Measurements from ENCODE around the gene JHY.

Gene JHY

DNA sequence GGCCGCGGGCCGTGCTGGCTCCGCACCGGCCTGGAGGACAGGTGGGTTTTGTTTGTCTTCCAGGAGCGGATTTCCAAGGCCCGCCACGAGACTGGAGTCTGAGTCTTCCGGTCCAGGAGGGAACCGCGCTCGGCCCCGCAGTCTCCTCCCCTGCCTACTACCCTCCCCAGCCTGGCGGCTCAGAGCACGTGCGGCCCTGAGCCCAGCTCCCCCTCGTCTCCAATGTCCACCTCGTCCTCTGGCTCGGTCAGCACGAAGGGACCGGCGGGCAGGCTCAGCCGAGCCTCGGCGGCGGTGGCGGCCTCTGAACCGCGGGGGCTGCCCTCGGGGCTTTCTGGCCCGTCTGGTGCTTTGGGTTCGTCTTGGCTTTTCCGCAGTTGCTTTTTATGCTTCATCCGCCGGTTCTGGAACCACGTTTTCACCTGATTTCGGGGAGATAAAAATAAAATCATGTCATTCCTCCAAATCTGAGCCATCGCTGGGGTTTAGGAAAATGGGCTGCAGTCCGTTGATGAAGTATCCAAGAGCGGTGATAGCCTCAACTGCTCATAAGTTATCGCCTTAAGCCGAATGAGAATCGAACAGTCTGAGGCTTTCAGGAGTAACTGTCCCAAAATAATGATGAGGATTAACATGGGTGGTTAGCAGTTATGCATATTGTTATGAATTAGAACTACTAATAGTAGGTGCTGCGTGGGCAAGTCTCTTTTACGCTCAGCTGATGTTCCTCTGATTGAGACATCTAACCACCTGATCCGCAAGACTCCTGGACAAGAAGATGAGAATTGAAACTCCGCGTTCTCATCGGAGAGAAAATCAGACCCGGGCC, 95.1 kb downstream of the JHY start:
- TF ChIP-seq CTCF (conservative IDR thresholded peaks at IDR 0.05; ENCODE audit: low read depth), result no peak
- POLR2A ChIA-PET (ENCODE audit: low non-redundant PET), result no interaction called here
- CTCF ChIA-PET, result no interaction called here
- no peak for DNase-seq (ENCODE audit: low spot score)
- no peak overlapping the region for H3K27ac ChIP-seq

DNA sequence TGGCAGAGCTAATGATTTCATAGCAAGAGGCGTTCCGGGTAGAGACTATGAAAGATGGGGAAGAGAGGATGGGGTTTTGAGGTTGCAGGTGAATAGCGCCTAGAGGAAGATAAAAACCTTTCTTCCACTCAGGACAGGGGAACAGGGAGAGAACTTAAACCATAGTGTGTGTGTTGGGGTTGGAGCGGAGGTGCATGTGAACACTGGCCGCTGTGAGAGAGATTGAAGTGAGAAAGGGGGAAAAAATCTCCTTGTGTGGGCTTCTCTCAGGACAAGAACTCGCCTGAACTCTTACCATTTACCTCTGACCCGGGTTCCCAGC, 95.7 kb downstream of the JHY start:
- ChIA-PET CTCF (no interaction called here), POLR2A (ENCODE audit: low non-redundant PET) (no interaction called here)
- H3K27ac ChIP-seq, result no peak overlapping the region
- TF ChIP-seq CTCF (conservative IDR thresholded peaks at IDR 0.05; ENCODE audit: low read depth), result no peak
- DNase-seq (ENCODE audit: low spot score), result no peak

DNA sequence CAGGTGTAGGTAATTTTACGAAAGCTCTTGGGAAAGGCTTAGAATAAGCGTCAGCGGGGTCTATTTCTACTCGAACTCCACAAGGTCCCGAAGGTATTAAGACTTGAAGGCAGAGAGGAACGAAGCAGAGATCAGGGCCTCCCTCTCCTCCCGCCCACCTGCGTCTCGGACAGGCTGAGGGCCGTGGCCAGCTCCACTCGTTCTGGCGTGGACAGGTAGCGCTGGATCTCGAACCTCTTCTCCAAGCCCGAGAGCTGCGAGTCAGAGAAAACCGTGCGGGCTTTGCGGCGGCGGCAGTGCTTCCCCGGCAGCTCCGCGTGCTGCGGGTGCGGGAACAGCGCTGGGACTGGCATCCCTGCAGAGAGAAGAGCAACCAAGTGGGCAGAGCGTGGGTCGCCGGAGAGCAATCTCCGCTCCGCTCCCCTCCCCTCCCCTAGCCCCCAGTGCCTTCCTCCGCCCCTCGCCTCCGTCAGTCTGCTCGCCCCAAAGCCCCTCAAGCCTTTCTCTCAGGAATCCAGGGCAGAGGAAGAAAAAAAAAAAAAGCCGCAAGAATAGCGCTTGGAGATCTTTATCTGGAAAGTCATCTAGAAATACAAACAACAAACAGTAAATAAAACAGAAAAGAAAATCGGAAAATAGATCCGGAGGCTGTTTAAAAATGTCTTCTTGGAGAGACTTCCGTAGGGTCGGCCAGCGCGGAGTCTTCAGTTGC, 96.7 kb downstream of the JHY start:
- POLR2A ChIA-PET (ENCODE audit: low non-redundant PET), result no interaction called here

DNA sequence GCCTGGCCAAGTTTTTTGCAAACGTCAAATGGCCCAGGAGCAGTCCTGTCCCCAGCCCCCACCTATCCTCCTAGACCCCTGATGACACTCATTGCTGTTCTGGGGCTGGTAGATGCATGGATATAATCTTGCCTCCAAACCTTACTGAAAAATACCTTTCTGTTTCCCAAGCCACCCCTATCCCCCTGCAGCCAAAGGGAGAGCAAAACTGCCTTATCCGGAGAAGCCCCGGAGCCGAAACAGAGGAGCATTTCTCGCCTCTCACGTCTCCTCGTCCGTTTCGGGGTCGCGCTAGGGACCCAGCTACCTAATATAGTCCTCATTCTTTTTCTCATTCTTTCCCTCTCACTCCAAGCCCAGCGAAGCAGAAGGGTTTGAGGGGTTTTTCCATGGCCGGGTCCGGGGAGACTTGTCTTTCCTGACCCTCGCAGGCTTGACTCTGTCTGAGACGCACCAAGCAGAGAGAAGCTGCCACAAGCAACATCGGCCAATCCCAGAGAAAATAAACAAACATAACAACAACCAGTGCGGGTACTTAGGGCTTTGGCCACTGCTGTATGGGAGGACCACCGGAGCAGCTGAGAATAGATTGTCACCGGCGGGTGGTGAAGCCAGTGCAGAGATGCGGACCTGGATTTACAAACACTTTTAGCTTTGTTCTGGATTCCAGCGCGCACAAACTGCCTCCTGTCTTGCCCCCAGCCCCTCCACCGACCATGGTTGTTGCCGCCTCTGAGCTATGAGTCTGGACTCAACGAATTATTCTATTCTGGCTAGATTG, 97.4 kb downstream of the JHY start:
- CTCF ChIA-PET, result no interaction called here
- no peak overlapping the region for H3K27ac ChIP-seq
- DNase-seq (ENCODE audit: low spot score), result no peak
- POLR2A ChIA-PET (ENCODE audit: low non-redundant PET), result no interaction called here
- no peak for TF ChIP-seq CTCF (conservative IDR thresholded peaks at IDR 0.05; ENCODE audit: low read depth)

More for the DNA sequence above, 96.7 kb downstream of the JHY start:
- no peak for TF ChIP-seq CTCF (conservative IDR thresholded peaks at IDR 0.05; ENCODE audit: low read depth)
- H3K27ac ChIP-seq, result no peak overlapping the region
- no peak for DNase-seq (ENCODE audit: low spot score)
- CTCF ChIA-PET, result no interaction called here

DNA sequence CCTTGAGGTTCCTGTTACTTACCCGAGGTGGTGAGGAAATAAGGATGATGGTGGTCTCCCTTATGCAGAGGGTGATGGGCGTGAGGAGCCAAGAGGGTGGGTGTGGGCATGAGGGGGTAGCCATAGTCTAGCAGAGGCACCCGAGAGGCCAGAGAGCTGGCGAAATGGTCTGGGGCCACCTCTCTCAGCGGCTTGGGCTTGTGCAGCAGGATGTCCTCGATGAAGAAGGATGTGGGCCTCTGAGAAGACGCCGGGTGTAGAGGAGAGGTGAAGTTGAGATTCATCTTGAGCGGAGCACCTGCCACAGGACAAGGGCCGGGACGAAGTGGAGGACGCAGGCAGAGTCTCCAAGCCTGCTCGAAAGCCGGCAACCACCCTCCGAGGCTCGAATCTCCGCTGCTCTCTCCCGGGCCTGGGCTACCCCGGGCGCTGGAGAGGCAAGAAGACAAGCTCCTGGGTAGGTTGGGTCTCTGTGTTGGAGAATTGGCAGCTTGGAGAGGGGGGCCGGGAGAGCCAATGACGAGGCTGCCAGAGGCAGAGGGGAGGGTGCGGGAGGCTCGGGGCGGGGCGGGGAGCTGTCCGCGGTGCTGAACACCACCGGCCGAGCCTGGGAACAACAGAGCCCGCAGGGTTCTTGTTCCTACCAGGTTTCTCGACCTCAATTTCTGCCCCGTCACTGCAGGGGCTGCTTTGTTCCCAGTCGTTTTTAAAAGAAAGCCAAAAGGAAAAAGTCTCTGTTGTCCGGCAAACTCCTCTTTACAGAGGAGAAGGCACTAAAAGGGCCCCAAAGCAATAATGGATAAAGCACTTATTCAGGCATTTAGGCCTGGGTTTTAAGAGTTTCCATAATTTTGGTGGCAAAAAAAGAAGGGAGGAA, 99.1 kb downstream of the JHY start, which contains the start of gene BSX:
Gene BSX (minus strand): TSS at position 447 of the 877 bp plus-strand sequence. CDS start 163 bp downstream, at position 284.
- POLR2A ChIA-PET (ENCODE audit: low non-redundant PET), result no interaction called here
- peak; percentile 64 for DNase-seq (ENCODE audit: low spot score)
- CTCF ChIA-PET, result interaction anchor here (0.5 kb wide), 1 partner anchor 667 kb away, joined by 3 read pairs; no protein-coding TSS in a partner anchor

More for the DNA sequence above, 99.1 kb downstream of the JHY start, which contains the start of gene BSX:
- TF ChIP-seq CTCF (conservative IDR thresholded peaks at IDR 0.05; ENCODE audit: low read depth), result no peak
- H3K27ac ChIP-seq, result no peak within 1 kb of the TSS

Measured in RWPE1 (cell line).